Osteocyte (in vitro differentiated cells): ENCODE data around the gene APBB2. TPM values are rescaled to one million over a fixed set of nuclear protein-coding genes. Genes with fewer than 3 reads are reported as not detected.

Experiments
- DNase-seq: peaks from one replicate; pipeline ENCODE4 v3.0.0; 2021; ENCODE audit warnings: mixed read lengths; ENCODE audit not compliant: unreplicated experiment; ENCODE audit errors: extremely low spot score
- H3K27ac Mint-ChIP-seq: one replicate; pipeline ENCODE4 v1.8.0; 2021; ENCODE audit warnings: mild to moderate bottlenecking, mixed read lengths; ENCODE audit not compliant: unreplicated experiment
- H3K27me3 Mint-ChIP-seq: one replicate; pipeline ENCODE4 v1.8.0; 2021; ENCODE audit warnings: mixed read lengths; ENCODE audit not compliant: unreplicated experiment
- H3K36me3 Mint-ChIP-seq: one replicate; pipeline ENCODE4 v1.8.0; 2021; ENCODE audit warnings: mixed read lengths; ENCODE audit not compliant: unreplicated experiment
- H3K4me1 Mint-ChIP-seq: one replicate; pipeline ENCODE4 v1.8.0; 2021; ENCODE audit warnings: mixed read lengths; ENCODE audit not compliant: unreplicated experiment
- H3K4me3 Mint-ChIP-seq: one replicate; pipeline ENCODE4 v1.8.0; 2021; ENCODE audit warnings: mild to moderate bottlenecking, moderate library complexity, mixed read lengths; ENCODE audit not compliant: unreplicated experiment
- H3K9me3 Mint-ChIP-seq: one replicate; pipeline ENCODE4 v1.8.0; 2021; ENCODE audit warnings: mixed read lengths; ENCODE audit not compliant: unreplicated experiment
- CTCF ChIP-seq: fragments of 200-600 bp; sonication (generic); IDR thresholded peaks from 2 replicates; pipeline ENCODE4 v1.5.0; 2021; ENCODE audit warnings: antibody characterized with exemption, mild to moderate bottlenecking, moderate library complexity
- total RNA-seq: library from RNA; stranded (reverse); gene quantifications from 2 replicates; pipeline ENCODE4 v1.2.1, GENCODE V29; 2021

APBB2 gene
- total RNA-seq, 1 donor from 2014 or later: 56.2 TPM

- TF ChIP-seq CTCF: no peak
- Mint-ChIP-seq H3K4me3 (no peak overlapping the region), H3K9me3 (no peaks in the 10 kb centered on the region), H3K27ac (no peak overlapping the region), H3K36me3 (no peaks in the 10 kb centered on the region), H3K27me3 (no peaks in the 10 kb centered on the region), H3K4me1 (peaks cover 24% of the 10 kb centered on the region)
- DNase-seq: no peak
Observed at GRCh38 chr4:41172786-41173185, 41.6 kb downstream of the APBB2 start.

GRCh38 chr4:41169256-41169800 is 45.0 kb downstream of the APBB2 start:
- DNase-seq: no peak
- Mint-ChIP-seq H3K4me3 (no peak overlapping the region), H3K4me1 (no peaks in the 10 kb centered on the region), H3K27ac (no peak overlapping the region), H3K9me3 (no peaks in the 10 kb centered on the region), H3K36me3 (peaks cover 3% of the 10 kb centered on the region), H3K27me3 (no peaks in the 10 kb centered on the region)
- TF ChIP-seq CTCF: no peak

GRCh38 chr4:41167191-41167590 is 47.2 kb downstream of the APBB2 start:
- H3K27ac Mint-ChIP-seq: no peak overlapping the region
- peaks cover 3% of the 10 kb centered on the region for H3K36me3 Mint-ChIP-seq
- no peak for DNase-seq
- no peaks in the 10 kb centered on the region for H3K27me3 Mint-ChIP-seq
- H3K4me3 Mint-ChIP-seq: no peak overlapping the region
- no peak for TF ChIP-seq CTCF
- H3K9me3 Mint-ChIP-seq: no peaks in the 10 kb centered on the region
- H3K4me1 Mint-ChIP-seq: no peaks in the 10 kb centered on the region

GRCh38 chr4:41164405-41164804 is 49.9 kb downstream of the APBB2 start:
- H3K4me1 Mint-ChIP-seq: peaks cover 19% of the 10 kb centered on the region
- no peak overlapping the region for H3K27ac Mint-ChIP-seq
- H3K27me3 Mint-ChIP-seq: no peaks in the 10 kb centered on the region
- TF ChIP-seq CTCF: no peak
- no peak for DNase-seq
- H3K9me3 Mint-ChIP-seq: no peaks in the 10 kb centered on the region
- peaks cover 3% of the 10 kb centered on the region for H3K36me3 Mint-ChIP-seq
- no peak overlapping the region for H3K4me3 Mint-ChIP-seq

- Mint-ChIP-seq H3K9me3 (no peaks in the 10 kb centered on the region), H3K4me3 (no peak overlapping the region), H3K27me3 (no peaks in the 10 kb centered on the region), H3K4me1 (peaks cover 32% of the 10 kb centered on the region), H3K36me3 (peaks cover 3% of the 10 kb centered on the region), H3K27ac (no peak overlapping the region)
- DNase-seq: no peak
- TF ChIP-seq CTCF: no peak
Observed at GRCh38 chr4:41161355-41161754, 53.0 kb downstream of the APBB2 start.
